Epithelial cell of proximal tubule (primary cell): Measurements from ENCODE around the gene SRGAP1. TPM values are rescaled to one million over a fixed set of nuclear protein-coding genes. Genes with fewer than 3 reads are reported as not detected.

Source experiments
- DNase-seq: peaks from one replicate; pipeline ENCODE4 v3.0.0-alpha.2; 2011; ENCODE audit warnings: low read depth
- H3K4me3 ChIP-seq: 2 replicates; pipeline ENCODE4 v1.5.1; 2011; ENCODE audit warnings: low read depth, mild to moderate bottlenecking, low read length
- total RNA-seq: library from RNA; depleted of rRNA; stranded (reverse); fragments of >200 nt; gene quantifications from 2 replicates; pipeline ENCODE4 v1.2.3, GENCODE V29; 2015
- TF ChIP-seq, protein P1 (sequence below): conservative IDR thresholded peaks from 2 replicates; pipeline ENCODE4 v1.5.1; 2012; ENCODE audit warnings: low read depth, mild to moderate bottlenecking, low read length

SRGAP1 gene
- total RNA-seq, 1 donor from 2014 or later, result 9.4 TPM

DNA sequence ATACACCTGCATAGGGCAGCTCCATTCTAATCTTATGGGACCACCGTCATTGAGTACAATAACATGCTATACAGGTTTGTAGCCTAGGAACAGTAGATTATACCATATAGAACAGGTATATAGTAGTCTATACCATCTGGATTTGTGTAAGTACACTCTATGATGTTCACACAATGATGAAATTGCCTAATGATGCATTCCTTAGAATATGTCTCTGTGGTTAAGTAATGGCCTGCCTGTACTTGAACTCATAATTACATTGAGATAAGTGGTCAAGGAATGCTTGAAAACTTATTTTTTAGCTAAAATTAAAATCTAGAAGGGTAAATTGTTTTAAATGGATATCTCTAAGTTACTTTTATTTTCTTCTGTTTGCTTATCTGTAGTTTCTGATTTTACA lies 152.7 kb downstream of the SRGAP1 start:
- TF ChIP-seq, protein P1, sequence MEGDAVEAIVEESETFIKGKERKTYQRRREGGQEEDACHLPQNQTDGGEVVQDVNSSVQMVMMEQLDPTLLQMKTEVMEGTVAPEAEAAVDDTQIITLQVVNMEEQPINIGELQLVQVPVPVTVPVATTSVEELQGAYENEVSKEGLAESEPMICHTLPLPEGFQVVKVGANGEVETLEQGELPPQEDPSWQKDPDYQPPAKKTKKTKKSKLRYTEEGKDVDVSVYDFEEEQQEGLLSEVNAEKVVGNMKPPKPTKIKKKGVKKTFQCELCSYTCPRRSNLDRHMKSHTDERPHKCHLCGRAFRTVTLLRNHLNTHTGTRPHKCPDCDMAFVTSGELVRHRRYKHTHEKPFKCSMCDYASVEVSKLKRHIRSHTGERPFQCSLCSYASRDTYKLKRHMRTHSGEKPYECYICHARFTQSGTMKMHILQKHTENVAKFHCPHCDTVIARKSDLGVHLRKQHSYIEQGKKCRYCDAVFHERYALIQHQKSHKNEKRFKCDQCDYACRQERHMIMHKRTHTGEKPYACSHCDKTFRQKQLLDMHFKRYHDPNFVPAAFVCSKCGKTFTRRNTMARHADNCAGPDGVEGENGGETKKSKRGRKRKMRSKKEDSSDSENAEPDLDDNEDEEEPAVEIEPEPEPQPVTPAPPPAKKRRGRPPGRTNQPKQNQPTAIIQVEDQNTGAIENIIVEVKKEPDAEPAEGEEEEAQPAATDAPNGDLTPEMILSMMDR, result no peak
- H3K4me3 ChIP-seq, result no peak overlapping the region
- DNase-seq, result no peak

DNA sequence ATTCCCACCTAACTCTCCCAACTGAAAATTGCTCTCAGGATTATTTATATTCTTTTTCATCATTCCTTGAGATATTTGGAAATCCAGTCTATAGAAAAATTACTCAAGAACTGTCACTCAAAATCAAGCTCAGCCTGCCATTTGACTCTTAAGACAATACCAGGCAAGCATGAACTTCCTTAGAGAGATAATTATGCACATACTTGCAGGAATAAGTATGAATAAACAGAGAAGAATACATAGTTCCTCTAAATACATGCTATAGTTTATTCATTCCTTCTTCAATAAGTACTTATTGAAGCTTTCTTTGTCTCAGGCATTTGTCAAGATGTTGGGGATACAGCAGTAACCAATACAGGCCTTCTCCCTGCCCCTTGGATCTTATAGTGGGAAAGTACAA lies 154.1 kb downstream of the SRGAP1 start:
- DNase-seq, result no peak
- no peak overlapping the region for H3K4me3 ChIP-seq
- TF ChIP-seq, protein P1, result no peak

- DNase-seq, result no peak
- H3K4me3 ChIP-seq, result no peak overlapping the region
- TF ChIP-seq, protein P1, result no peak
Measured at GRCh38 chr12:63999853-64000252, 155.4 kb downstream of the SRGAP1 start.

GRCh38 chr12:64001439-64001838 lies 156.9 kb downstream of the SRGAP1 start:
- H3K4me3 ChIP-seq, result no peak overlapping the region
- no peak for DNase-seq
- TF ChIP-seq, protein P1, result no peak

GRCh38 chr12:64004641-64005040 lies 160.1 kb downstream of the SRGAP1 start:
- H3K4me3 ChIP-seq, result no peak overlapping the region
- no peak for DNase-seq
- TF ChIP-seq, protein P1, result no peak

DNA sequence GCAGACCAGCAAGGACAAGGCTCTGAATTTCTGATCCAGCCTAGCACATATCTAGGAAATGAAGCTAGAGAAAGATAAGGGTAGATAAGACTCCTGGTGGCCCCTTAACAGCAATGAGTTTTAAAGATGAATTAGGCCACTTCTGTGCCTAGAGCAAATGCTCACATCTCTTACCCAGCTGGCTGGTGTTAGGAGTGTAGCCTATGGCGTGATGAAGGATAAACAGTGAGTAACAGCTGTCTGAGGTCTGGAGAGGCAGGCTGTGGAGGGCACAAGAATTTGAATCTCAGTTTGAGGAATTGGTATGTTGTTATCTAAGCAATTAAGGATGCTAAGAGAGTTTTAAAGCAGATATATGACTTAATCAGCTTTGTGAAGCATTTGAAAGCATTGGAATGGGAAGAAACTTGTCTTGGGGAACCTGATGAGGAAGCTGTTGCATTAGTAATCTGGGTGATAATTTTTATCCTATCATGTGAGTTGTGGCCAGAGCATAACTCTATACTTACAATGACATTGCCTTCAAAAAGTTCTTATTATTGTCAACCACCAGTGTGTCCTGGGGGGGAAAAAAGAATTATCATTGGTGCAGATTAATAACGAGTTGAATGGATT lies 161.8 kb downstream of the SRGAP1 start:
- DNase-seq, result no peak
- TF ChIP-seq, protein P1, result no peak
- H3K4me3 ChIP-seq, result no peak overlapping the region

- TF ChIP-seq, protein P1, result no peak
- no peak overlapping the region for H3K4me3 ChIP-seq
- no peak for DNase-seq
Measured at GRCh38 chr12:64007853-64008252, 163.4 kb downstream of the SRGAP1 start.
